SK-N-MC (cell line): ENCODE results near the gene PMPCA.

Experiments
- EZH2 ChIP-seq: fragments of 200-600 bp; sonication (generic); IDR thresholded peaks from one replicate; pipeline ENCODE4 v1.6.1; 2017; ENCODE audit warnings: antibody characterized with exemption
- POLR2AphosphoS5 ChIP-seq: IDR thresholded peaks from 2 replicates; pipeline ENCODE4 v1.6.1; 2012; ENCODE audit warnings: mild to moderate bottlenecking, low read depth, low read length, borderline replicate concordance

GRCh38 chr9:136471802-136472487, 61.5 kb downstream of the PMPCA start:
- TF ChIP-seq POLR2AphosphoS5 (no peak), EZH2 (no peak)
